NCI-H526 (cell line): ENCODE results near the gene EDC4.
"Not testable (repeated sequence)": the region's sequence is repeated elsewhere in the genome, so short reads cannot be mapped to it uniquely, and the experiment has no call there.

ENCODE experiments used
- DNase-seq, 2 experiments: peaks; one replicate each; lab custom pipeline; 2025; lab: John Stamatoyannopoulos, UW

Gene EDC4

DNA sequence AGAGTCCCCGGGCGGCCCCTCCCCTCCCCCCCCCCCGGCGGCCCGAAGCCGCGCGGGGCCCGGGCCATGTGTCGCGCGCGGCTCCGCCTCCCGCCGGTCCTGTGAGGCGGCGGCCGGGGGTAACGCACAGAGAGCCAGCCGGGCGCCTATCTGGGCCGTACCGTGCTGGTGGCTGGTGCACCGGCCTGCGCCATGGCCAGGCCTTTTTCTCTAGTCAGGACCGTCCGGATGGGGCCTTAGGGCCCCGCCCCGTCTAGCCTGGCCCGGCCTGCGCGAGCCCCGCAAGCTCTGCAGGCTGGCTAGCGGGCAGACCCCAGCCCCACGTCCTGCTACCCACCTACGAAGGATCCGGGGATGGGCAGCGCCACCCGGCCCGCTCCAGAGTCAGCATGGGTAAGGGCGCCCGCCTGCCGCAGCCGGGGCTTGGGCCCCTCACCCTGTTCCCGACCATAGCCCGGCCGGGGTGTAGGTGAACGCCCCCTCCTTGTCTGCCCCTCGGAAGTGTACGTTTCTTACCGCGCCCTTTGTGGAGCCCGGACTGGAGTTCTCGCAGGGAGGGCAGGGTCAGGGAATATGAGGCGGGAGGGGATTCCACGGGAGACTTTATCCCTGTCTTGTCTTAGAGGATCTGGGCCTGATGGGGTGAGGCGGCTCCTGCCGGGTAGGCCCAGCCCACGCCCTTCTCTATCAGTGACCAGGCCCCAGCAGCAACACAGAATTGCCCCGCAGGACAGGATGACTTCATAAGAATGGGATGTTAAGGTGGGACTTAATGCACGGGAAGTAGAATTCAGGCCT, 25.6 kb upstream of the EDC4 start, which contains the start of gene CENPT:
CENPT (minus strand) TSS at position 630 of the 798 bp plus-strand sequence. CDS start 13,834 bp downstream, outside the sequence.
- peak in 1 of 2 experiments; percentile 72 for DNase-seq

DNA sequence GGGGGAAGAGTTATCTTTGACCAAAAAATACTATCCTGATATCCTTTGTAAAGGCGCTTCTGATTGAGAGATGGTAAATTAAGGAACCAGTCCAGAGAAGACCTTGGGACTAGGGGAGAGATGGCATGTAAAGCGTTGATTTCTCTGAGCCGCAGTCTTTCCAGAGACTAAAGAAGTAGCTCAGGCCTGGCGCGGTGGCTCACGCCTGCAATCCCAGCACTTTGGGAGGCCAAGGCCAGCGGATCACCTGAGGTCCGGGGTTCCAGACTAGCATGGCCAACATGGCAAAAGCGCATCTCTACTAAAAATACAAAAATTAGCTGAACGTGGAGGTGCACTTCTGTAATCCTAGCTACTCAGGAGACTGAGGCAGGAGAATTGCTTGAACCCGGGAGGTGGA, 24.7 kb upstream of the EDC4 start:
- DNase-seq = no peak

DNA sequence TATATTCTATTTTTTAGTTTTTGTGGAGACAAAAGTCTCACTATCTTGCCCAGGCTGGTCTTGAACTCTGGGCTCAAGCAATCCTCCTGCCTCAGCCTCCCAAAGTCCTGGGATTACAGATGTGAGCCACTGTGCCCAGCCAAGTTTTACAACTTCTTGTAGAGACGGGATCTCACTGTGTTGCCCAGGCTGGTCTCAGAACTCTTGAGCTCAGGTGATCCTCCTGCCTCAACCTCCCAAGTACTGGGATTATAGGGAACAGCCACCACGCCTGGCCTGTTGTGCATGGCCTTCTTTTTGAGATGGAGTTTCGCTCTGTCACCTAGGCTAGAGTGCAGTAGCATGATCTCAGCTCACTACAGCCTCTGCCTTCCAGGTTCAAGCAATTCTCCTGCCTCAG, 19.2 kb upstream of the EDC4 start:
- DNase-seq = no peak

DNA sequence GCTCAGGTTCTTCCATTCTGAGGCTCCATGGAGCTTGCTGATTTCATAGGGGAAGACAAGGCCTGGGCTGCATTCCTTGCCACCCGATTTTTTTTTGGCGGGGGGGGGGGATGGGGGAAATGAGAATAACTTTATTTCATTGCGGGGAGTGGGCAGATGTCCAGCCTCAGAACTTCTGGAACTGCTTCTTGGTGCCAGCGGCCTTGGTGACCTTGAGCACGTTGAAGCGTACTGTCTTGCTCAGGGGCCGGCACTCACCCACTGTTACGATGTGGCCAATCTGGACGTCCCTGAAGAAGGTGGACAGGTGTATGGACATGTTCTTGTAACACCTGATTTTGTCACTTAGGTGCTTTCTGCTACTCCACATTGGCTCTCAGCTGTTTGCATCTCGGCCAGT, 17.1 kb upstream of the EDC4 start:
- no peak for DNase-seq

DNA sequence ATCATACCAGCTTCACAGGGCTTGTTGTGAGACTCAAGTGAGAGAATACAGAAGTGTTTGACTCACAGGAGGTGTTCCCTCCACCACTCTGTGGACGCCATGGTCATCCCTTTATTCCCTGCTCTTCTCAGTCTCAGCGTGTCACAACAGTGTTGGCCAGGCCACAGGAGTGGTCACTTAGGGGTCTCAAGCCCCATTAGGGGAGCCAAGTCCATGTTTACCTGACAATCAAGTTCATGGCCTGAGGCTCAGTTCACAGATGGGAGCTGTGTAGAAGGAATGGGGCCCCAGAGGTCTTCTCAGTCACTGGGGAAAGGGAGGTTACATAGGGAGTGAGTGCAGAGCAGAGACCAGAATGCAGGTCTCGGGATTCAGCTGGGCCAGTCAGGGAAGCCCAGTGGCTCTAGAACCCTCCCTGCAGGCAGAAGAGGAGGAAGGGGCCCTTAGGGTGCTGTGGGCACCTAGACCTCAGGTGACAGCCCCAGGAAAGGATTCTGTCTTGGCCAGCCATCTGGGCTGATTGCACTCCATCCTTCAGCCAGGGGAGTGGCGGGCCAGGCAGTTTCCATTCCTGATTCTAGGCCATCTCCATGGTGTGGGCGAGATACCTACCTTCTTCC, 15.8 kb upstream of the EDC4 start:
- no peak for DNase-seq

DNA sequence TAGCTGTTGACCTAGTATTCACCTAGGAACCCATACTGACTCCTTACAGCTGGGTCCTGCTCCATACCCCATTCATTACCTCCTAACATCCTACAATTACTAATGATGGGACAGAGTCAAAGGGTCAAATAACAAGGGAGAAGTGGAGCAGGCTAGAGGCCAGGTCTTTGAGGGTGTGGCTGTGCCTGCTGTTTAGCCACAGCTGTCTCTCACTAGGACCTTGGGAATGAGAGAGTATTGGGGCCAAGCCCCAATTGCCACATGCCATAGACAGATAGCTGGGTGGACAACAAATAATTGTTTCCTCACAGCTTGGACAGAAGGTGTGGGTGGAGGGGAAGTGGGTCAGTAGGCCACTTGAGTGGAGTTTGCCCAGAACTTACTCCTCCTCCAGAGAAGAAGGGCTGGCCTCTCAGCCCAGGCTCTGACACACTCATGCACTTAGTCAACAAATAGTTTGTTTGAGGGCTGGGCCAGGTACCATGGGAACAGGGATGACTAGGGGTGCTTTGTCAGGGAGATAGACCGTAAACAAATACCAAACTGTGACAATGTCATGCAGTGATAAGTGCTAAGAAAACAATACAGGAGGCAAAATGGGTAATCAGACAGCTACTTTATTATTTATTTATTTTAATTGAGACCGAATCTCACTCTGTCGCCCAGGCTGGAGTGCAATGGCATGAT, 15.2 kb upstream of the EDC4 start:
- DNase-seq = peak in 1 of 2 experiments; percentile 1

DNA sequence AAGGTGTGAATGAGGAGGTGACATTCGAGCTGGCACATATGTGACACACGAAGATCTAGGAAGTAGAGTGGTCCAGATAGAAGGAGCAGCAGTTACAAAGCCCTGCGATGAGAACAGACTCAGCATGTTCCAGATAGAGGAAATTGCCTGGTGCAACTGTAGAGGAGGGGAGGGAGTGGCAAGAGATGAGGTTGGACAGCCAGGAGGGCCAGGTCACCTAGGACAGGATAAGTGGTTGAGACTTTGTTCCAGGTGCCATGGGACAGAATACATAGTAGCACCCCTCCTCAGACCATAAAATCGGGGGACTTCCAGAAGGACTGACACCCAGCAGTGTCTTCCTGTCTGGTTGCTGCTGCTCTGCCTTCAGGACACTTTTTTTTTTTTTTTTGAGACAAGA, 14.4 kb upstream of the EDC4 start:
- DNase-seq = no peak

DNA sequence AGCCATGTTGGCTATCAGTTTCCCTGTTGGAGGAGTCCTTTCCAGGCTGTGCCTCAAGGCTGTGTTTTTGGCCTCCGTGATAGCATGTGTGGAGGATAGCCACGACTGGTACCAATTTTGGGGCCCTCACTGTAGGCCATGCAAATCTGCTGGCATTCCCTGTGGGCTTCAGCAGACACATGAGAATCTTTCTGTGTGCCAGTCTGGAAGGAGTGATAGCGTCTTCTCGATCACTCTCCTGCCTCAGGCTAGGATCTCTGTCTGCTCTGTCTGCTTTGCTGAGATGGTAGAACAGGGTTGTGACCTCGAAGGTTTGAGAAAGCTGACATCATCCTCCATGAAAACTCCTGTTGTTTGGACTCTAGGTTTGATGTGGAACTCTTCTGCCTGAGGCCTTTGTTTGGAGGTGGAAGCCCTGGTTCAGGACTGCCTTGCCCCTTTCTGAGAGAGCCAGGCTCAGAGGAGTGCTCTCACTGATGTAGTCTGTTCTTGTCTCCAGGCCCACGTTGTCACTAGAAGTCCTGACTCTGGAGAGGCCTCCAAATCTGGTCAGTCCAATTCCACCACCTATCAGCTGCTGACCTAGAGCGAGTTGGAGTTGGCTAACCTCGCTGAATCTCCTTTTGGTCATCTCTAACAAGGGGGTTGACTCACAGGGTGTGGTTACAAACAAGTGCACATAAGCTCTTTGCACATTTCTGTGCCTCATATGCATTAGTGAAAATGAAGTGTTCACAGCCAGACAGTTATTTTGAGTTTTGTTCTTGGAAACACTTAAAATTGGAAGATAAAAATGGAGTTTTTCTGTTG, 12.1 kb upstream of the EDC4 start:
- no peak for DNase-seq

DNA sequence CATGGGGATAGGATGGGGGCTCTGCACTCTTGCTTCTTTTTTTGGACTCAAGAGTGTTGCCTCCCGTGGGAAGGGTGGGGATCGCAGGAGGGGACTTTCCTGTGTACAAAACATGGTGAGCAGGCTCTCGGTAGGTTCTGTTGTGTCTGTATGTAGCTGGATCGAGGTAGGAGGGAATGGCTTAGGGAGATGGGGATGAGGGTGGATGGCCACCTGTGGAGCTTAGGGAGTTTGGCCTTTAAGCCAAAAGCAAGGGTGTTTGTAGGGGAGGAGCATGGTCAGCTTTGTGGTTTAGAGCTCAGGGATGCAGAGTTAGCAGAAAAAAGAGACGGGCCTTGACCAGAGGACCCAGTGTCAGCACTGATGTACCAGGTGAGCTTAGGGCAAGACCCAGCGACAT, 11.0 kb upstream of the EDC4 start:
- DNase-seq = no peak

DNA sequence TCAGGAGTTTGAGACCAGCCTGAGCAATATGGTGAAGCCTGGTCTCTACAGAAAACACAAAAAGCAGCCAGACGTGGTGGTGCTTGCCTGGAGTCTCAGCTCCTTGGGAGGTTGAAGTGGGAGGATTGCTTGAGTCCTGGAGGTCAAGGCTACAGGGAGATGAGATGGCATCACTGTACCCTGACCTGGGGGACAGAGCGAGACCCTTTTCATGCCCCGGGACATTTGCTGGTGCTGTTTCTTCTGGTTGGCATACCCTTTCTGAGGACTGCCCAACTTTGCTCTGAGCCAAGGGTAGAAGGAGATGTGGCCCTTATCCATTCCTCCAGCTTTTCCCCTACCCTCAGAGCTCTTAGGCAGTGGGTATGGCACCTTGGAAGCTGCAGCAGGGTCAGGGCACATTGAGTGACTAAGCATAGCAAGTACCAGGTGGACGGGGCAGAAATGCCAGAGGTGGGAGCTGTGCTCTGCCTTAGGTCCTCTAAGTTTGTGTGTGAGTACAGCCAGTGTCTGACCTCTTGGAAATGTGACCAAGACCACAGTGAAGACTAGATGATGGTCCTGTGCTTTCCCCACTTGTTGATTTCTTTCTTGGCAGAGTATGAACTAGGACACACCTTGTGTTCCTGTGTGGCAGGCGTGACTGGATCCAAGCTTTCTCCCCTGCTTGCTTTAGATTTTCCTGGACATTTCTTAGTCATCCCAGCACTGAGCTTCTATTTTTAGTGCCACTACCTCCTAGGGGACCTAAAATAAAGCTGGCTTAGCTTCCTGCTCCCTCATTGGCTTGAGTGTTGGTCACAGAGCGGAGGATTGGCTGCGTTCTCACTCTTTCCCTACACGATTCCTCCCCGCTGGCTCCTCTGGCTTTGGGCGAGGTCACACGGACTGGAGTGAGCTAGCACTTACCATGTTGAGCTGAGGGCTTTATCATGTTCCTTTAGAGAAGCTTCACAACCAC, 9.9 kb upstream of the EDC4 start:
- DNase-seq = no peak

DNA sequence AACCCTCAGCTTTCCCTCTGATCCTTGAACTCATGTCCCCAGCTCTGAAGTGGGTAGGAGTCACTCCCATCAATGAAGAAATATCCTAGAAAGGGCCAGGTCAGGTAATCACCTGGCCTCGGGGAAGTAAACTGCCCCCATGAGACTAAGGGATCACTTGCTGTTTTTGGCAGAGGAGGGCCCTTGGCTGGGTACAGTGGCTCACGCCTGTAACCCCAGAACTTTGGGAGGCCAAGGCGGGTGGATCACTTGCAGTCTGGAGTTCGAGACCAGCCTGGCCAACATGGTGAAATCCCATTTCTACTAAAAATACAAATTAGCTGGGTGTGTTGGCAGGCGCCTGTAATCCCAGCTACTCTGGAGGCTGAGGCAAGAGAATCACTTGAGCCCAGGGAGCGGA, 8.8 kb upstream of the EDC4 start:
- not testable (repeated sequence) for DNase-seq

DNA sequence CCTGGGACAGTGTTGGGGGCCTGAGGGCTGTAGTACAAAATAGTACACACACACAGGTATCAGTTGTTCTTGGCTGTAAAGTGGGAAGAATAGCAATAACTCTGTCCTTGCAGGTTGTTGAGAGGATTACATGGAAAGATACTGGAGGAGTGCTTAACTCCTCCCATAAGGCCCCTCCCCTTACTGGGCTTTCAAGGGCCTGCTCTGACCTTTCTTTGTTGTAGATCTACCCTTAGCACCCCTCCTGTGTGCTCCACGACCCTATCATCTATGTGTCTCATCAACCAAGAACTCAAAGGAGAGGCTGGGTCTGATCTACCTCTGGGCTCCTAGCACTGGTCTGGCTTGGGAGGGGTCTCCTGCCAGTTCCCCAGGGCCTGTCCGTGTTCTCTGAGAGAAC, 8.3 kb upstream of the EDC4 start:
- DNase-seq = no peak

DNA sequence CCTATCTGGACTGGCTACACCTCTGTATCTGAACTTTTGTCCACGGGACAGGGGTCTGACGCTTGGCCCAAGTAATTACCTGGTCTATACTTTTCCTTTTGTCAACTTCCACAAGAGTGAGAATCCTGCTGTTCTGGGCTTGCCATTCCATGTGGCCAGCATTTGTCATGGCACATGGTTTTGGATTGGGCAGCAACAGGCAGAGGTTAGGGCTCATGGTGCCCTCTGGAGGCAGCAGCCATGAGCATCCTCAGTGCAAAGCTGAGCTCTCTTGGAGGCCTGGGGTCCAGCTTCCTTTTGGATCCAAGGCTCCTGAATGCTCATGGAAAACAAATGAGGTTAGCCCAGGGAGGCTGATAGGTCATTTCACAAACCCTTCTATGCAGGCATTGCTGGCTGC, 7.5 kb upstream of the EDC4 start:
- peak in 1 of 2 experiments; percentile 22 for DNase-seq

DNA sequence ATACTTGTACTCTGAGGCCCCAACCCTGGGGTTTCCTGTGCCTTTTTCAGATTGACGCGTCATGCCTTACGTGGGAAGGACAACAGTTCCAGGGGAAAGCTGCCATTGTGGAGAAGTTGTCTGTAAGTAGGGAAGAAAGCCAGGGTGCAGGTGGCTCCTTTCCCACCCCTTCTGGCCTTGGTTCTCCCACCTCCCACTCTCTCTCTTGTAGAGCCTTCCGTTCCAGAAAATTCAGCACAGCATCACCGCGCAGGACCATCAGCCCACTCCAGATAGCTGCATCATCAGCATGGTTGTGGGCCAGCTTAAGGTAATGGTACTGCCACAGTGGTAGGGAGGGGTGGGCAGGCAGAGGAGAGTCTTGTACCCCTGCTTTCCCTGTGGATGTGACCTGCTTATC, 4.6 kb upstream of the EDC4 start:
- DNase-seq = no peak

DNA sequence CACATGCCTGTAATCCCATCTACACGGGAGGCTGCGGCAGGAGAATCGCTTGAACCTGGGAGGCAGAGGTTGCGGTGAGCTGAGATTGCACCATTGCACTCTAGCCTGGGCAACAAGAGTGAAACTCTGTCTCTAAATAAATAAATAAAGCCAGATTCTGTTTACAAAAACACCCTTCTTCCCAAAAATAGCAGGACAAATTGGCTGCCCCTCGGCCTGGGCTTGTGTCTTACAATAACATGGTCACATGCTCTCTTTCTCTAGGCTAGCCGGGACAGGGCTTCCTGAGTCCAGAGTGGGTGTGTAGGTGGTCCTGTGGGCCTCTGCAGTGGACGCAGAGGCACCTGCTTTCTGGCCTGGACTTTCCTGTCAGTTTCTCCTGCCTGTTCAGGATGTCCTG, 3.2 kb upstream of the EDC4 start:
- no peak for DNase-seq

DNA sequence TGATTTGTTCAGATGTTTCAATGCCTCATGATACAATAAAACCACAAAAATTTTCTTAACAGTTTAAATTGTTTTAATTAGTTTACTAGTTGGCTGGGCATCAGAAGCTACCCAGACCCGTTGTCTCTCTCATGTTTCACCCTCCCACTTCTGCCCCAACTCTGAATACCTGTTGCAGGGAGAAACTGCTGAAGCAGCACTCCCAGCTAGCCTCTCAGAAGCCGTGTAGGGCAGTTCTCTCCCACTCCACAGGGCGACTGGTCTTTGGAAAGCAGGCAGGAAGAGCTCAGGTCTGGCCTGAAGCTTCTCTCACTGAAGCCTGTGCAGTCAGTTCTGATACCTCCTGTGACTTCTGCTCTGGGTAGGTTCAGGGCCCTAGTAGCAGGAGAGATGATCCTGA, 1.6 kb upstream of the EDC4 start:
- DNase-seq = no peak

DNA sequence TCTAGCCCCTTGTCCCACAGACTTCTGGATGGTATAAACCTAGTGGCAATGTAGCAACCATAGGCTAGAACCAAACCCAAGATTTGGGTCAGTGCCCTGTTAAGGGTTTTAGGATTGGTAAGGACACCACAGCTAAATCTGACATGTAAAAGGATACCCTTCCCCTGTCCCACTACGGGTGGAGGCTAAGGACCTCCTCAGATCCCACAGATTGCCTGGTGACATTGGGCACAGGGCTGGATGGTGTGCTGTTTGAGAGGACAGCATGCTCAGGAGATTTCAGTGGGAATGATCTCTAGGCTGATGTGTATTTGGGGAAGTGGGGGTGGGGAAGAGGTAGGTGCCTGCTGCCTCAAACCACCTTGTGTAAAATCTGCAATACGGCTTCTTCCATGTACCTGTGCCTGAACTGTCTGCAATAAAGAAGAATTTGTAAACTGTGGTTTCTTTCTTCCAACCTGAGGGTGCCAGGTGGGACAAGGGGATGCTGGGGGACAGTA, 671 bp upstream of the EDC4 start:
- no peak for DNase-seq

DNA sequence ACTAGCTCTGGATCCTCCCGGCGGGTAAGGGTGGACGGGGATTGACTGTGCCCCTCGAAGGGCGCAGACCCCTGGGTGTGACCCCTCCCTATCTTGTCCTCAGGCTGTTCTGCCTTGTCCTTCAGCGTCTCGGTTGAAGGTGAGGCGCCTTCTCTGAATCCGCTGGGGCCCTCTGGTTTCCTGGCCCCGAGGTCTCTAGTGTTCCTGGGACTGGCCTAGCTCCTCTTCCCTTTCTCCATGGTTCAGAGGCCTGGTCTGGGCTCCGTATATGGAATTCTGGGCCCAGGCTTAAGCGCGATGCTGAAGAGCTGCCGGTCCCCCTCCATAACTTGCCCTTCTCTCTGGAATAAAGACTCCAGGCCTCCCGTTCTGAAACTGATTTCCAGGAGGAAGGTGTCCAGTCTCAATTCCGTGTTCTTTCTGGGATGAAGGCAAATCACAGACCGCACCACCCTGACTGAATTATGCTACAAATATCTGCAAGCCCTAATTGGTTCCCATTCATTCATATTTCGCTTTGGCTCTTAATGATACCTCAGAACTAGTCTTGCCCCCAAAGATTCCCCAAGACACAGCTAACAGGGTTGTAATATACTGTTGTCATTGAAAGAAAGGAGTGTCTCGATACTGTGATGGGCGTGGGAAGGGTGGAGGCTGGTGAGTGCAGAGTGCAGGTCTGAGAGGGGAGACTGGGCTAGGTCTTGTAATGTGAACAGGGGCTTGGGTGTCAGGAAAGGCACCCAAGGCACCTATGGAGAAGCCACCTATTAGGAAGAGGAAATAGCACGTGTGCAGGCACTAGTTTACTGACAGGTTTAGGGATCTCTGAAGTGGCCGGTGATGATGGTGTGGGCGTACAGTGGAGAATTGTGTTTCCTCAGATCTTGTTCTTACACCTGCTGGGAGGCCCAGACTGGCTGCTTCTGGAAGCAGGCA, 851 bp downstream of the EDC4 start:
- no peak for DNase-seq

DNA sequence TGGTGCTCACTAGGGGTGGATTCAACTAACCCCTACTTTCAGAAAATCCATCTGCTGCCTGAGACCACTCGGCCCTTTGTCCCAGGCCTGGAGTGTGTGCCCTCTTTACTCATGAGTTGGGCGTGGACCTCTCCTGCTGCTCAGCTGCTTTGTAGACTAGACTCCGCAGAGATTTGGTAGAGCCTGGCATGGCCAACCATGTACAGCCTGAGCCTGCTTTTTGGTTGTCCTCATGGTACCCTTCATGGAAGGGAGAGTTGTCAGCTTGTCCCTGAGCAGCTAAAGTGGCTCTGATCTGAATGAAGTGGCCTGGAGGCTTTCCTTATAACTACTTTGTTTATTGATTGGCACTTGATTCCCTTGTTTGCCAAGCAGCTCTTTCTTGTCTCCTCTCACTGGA, 1.5 kb downstream of the EDC4 start:
- no peak for DNase-seq

DNA sequence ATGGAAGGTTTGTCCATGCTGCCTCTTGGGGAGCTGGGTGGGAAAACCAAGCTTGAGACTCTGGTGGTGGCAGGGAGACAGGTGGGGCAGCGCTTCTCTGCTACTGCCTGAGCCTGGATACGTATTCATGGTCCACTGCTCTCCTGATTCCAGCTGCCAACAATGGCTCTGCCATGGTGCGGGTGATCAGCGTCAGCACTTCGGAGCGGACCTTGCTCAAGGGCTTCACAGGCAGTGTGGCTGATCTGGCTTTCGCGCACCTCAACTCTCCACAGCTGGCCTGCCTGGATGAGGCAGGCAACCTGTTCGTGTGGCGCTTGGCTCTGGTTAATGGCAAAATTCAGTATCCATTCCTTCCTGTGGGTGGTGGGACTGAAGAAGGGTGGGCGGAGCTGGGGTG, 4.2 kb downstream of the EDC4 start:
- no peak for DNase-seq
